ENCODE measurements around the gene SESN3.
"Not testable (repeated sequence)": the region's sequence is repeated elsewhere in the genome, so short reads cannot be mapped to it uniquely, and the experiment has no call there.

SESN3 gene

DNA sequence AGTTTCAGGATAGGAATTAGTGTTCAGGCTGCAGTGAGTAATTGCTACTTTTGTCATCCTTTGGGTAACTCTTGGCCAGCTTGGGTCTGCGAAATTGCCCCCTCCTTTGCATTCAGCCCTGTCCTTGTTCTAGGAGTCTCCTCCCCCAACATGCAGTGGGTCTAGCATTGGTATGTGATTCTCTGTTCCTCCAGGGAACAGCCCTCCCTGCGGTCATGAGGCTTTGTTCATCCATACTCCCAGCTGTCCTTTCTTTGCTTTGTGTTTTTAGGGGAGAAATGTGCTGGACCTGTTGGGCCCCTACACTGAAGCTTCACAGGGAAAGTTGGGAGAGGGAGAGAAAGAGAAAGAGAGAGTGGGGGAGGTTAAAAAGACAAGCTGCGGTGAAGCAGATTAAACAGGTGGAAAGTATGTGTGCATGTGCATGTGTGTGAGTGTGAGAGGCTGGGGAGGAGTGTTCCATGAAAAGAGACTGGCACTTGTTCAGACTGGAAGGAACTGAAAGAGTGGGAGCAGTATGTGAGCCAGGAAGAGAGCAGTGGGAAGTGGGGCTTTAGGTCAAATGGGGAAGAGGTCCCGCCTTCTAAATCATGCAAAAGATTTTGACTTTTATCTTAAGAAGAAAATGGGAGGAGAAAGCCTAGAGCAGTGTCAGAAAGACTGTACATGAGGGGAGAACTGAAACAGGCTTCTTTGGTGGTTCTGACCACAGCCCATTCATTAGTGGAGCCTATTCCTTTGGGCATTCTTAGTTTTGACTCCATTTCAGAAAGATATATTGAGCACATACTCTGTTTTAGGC lies 17.9 kb upstream of the SESN3 start:
- no peak for DNase-seq

GRCh38 chr11:95247883-95248282 lies 16.9 kb upstream of the SESN3 start:
- DNase-seq, result no peak

GRCh38 chr11:95247127-95247684 lies 16.2 kb upstream of the SESN3 start:
- peak; percentile 21 for DNase-seq

GRCh38 chr11:95245581-95245980 lies 14.6 kb upstream of the SESN3 start:
- DNase-seq, result no peak

- no peak for DNase-seq
Measured at GRCh38 chr11:95245038-95245437, 14.0 kb upstream of the SESN3 start.

- no peak for DNase-seq
Measured at GRCh38 chr11:95243673-95244072, 12.7 kb upstream of the SESN3 start.

DNA sequence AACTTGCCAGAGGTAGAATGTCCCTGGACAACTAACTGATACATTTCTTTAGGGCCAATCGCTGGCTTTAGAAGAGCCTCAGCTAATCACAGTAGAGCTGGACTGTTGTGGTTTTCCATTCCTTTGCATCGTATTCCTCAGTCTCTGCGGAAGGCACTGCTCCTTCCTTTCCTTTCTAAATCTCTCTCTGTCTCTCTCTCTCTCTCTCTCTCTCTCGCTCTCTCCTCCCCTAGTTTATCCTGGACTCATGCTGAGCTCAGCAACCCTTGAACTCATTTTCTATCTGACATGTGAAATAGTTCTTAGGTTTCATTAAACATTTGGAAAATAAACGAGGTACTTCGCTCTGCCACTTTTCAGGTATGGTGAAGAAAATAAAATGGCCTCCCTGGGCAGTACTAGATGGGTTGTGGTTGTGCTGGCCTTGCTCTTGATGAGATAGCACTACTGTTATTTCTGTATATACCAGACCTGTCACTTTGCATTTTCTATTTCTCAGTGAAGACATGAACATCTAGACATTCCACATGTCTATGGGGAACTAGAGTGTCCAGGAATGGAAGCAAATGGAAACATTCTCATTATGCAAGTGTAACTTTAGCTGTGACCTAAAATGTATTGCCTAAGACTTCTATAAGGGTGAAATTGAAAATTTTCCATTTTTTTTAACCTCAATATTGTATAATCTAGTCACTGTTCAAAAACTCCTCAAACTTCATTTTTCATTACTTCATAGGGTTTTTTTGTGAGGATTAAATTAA lies 12.0 kb upstream of the SESN3 start:
- DNase-seq, result no peak

DNA sequence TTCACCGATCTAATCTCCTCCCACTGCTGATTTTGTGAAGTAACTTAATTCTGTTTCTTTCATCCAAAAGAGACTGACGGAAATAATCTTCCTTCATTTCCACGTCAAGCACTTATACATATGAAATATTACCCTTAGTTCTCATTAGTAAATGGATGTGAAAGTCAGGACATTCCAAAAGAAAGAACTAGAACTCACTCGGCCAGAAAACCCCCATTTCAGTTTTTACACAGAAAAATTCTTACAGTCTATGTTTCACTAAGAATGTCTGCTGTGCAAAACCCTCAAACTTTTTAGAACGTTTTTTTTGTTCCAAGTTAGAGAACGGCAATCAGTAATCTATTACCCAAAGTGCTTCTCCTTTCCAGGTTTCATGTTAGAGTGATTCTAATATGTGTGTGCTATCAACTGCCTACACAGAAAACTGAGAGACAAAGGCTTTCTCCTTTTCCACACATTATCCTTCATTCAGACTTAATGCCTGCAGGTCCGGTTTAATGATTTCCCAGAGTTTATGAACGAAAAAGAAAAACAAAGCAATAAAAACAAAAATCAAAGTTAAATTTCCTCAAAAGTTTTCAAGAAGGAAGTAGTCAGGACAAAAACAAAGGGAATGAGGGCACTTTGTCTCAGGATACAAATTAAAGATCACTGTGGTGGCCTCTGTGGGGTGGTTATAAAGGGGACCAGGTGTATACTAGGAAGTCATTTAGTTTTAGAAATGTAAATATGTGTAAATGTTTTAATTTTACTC lies 11.3 kb upstream of the SESN3 start:
- no peak for DNase-seq

DNA sequence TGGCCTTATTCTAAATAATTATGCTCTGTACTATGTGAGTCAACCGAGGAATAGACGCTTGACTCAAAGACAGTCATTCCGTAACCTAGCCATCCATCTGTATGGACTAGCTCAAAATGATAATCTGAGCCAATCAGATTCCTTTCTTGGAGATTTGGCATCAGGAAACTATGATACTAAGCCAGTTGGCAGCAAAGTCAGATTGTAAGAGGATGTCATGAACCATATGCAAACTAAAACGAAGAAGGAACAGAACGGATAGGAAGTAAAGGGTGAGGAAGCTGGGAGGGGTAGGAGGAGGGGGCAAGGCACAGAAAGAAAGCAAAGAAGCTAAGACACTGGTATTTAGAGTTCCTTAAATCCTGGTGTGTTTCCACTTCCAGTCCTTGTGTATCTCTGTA lies 10.7 kb upstream of the SESN3 start:
- no peak for DNase-seq

DNA sequence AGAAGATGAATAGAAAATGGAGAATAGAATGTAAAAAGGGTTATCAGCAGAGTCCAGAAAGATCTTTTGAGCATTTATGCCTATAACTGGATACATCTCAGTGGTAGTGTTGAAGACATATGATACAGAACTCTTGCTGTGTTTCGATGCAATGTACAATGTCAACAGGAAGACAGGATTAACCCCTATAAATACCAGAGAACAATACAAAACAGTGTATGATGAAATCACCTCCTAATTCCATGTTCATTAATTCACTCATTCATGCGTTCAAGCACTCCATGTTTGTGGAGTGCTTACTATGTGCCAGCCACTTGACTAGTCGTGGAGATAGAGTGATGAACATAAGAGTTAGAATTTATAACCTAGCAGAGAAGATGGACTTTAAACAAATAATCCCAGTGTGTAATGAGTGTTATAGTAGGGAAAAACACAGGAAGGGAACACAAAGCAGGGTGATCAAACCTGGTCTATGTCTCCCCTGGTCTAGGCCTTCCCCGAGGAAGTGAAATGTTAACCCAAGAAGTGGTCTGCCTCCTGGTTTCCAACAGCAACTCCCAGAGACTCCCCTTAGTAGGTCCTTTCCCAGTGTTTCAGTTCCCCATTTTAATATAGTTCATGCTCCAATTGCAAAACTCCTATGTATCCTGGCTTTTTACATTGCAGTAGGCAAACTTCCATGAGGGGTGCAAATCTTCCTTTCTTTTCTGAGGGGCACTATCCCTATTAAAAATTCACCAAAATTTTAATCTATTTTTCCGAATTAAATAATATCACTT lies 9.1 kb upstream of the SESN3 start:
- no peak for DNase-seq

- no peak for DNase-seq
Measured at GRCh38 chr11:95232666-95233065, 1.7 kb upstream of the SESN3 start.

DNA sequence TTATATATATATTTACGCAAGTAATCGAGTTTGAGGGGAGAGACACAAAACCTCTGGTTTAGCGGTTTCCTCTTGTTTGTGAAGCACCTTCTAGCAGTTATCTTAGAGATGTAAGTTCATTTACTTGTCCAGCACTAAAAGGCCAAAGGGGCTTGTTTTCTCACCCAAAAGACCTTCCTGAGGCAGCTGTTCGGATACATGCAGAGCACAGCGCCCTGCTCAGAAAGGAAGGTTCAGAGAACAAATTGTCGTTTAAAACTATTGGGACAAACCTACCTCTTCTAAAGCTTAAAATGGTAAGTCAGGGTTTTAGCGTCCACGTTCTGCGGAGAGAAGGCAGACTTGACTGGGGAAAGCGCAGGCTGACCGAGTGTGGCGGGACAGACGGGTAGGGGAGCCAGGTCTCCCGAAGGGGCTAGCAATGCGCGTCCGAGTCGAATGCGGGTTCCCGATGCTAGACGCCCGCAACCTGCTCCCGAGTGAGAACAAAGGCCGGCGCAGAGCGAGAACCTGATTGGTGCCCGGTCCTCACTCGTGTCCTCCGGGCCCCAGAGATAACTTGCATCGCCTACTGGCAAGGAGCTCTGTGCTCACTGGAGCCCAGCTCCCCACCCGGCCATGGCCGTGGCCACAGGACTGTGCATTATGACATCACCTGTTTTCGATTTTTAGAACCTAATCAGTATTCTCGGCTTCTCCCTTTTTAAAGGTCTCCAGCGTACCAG lies 1.0 kb upstream of the SESN3 start:
- peak; percentile 82 for DNase-seq

- no peak for DNase-seq
Measured at GRCh38 chr11:95230810-95231126, 234 bp downstream of the SESN3 start.

DNA sequence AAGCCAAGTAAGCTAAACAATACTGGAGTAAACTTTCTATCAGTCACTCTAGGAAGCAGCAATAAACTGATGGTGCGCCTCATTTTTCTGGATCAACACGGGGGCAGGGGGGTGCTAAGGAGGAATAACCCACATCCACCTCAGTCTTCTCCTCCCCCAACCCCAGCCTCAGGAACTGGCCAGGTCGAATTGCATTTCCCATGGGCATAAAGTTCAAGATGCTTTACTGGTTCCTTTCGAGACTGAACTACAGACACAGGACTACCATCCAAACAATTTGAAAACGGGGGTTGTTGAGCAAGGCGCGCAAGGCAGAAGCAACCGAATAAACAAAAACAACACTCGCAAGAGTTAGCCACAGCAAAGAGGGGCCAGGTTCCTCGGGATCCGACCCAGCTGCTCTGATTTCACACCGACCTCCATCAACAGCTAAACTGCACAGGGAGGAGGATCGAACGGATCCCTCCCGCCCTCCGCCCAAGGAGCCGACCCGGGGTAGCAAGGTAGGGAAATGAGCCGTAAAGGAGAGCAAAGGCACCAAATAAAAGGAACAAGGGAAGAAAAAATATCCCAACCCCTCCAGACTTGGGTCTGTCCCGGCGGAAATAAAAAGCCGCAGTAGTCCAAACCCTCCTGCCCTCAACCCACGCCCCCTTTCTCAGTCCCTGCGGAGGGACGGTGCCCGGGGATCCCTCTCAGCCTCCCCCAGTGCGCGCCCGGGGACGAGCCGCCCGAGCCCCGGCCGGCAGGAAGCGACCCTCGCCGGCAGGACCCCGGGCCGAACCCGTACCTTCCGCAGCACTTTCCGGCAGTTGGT lies 801 bp downstream of the SESN3 start:
- DNase-seq, result peak; percentile 46

DNA sequence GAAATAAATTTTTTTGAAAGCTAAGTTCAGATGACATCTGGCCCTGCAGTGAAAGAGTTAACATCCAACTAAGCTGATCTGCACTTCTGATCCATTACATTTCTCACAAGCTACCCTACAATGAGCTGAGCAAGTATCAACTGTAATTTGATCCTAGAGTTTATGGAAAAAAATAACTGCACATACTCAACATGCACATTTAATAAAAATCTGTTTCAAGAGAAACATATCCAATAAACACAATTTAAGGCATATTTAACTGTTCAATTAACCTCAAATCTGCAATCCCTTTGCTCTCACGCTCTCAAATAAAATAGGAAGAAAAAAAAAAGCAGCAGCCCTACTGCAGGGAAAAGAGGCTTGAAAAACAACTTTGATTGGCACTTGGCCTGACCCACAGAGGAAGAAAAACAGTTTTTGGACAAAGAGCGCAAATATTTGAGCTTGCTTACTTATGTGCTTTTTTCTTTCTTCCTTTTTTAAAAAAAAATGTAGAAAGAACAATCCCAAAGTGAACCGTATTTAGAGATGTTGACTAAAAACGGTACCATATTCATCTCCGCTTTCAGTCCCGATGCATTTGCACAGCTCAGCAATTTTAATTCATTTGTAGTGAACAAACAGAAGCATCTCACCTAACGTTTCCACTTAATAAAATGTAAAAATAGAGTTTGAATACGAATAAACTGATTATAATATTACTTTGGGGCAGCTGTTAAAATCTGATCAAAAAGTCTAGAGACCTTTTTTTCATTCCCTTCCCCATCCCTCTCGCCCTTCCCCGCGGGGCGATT lies 1.6 kb downstream of the SESN3 start:
- DNase-seq, result peak; percentile 56

DNA sequence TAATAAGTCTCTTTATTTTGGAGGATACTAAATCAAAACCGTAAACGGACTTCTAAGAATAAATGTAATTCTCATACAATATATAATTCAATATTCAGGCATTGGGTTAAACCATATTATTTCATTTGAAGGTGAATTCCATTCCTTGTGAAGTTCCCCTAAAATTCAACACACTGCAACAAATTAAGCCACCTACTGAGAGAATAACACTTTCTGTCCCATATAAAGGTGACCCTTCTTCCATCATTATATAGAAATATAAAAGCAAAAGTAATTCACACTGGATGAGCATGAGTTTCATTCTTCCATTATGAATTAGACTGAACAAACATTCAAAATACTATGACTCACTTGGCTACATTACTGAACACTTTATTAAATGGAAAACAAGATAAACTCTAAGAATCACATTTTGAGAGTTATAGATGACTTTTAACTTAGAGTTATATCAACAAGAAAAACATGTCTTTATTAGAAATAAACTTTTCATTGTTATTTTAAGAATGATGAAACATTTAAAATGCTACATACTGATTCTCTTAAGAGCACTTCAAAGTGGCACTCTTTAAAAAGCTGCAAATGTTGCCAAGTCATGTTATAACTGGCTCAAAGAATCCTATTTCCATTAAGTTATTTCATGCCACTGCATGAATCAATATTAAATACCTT lies 2.8 kb downstream of the SESN3 start:
- no peak for DNase-seq

DNA sequence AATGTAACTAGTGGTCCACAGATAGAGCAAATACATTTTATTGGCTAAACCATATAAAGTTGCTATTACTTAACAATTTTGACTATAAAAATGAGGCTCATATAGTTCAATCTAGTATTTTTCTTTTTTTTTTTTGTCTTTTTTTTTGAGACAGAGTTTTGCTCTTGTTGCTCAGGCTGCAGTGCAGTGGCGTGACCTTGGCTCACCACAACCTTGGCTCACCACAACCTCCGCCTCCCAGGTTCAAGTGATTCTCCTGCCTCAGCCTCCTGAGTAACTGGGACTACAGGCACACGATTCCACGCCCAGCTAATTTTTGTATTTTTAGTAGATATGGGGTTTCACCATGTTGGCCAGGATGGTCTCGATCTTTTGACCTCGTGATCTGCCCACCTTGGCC lies 3.9 kb downstream of the SESN3 start:
- DNase-seq, result not testable (repeated sequence)

- no peak for DNase-seq
Measured at GRCh38 chr11:95222817-95223216, 8.2 kb downstream of the SESN3 start.

DNA sequence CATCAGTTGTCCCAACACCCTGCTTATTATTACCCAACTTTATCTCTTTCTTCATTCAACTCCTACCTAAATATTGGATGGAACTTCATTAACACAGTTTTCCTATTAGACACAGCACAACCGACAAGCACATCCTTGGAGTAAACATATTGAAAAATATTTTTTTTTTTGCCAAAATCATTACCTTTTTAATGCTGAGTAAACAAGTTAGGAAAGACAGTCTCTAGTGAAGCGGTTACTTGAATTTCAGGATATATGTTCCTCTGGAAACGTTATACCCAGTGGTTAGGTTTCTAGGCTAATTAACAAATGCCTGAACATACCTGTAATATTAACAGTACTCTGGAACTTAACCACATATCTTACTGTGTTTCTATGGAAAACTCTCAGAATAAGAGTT lies 11.4 kb downstream of the SESN3 start:
- DNase-seq, result no peak

- no peak for DNase-seq
Measured at GRCh38 chr11:95218149-95218548, 12.9 kb downstream of the SESN3 start.
